CD4-positive, alpha-beta memory T cell (primary cell): Measurements from ENCODE around the gene DNTTIP2. TPM values are rescaled to one million over a fixed set of nuclear protein-coding genes. Genes with fewer than 3 reads are reported as not detected.

Source experiments
- CTCF ChIA-PET: fragments of 350-600 bp; sonication (Branson Sonifier 250); formaldehyde crosslinking; loops from one replicate; lab custom pipeline; 2021; ENCODE audit warnings: inconsistent platforms; ENCODE audit not compliant: partially characterized antibody; lab: Charles Lee
- POLR2A ChIA-PET: fragments of 350-600 bp; sonication (Branson Sonifier 250); formaldehyde crosslinking; loops from one replicate; lab custom pipeline; 2021; ENCODE audit not compliant: partially characterized antibody; lab: Charles Lee
- DNase-seq, 5 donors: peaks; one replicate each; pipeline versions ENCODE4 v3.0.0 to v3.0.0-alpha.2; 2020 to 2022; ENCODE audit warnings: mixed read lengths in 1 of 5
- H3K27ac ChIP-seq: one replicate; pipeline ENCODE4 v1.7.0; 2013; ENCODE audit warnings: low read depth, low read length
- H3K27me3 ChIP-seq: 2 replicates; pipeline ENCODE4 v1.7.0; 2013; ENCODE audit warnings: mild to moderate bottlenecking, low read length, moderate library complexity; ENCODE audit not compliant: insufficient read depth
- H3K36me3 ChIP-seq: 2 replicates; pipeline ENCODE4 v1.7.0; 2013; ENCODE audit warnings: mild to moderate bottlenecking, low read length, moderate library complexity; ENCODE audit not compliant: insufficient read depth
- H3K4me1 ChIP-seq: 2 replicates; pipeline ENCODE4 v1.7.0; 2013; ENCODE audit warnings: mild to moderate bottlenecking, low read length, moderate library complexity; ENCODE audit not compliant: insufficient read depth
- H3K4me3 ChIP-seq, 2 donors: one replicate each; pipeline ENCODE4 v1.7.0; 2013; ENCODE audit warnings: low read length in 2 of 2, mild to moderate bottlenecking in 1 of 2
- H3K9me3 ChIP-seq, 2 donors: one replicate each; pipeline ENCODE4 v1.7.0; 2013; ENCODE audit warnings: low read length in 2 of 2, control low read depth in 1 of 2; ENCODE audit not compliant: control insufficient read depth in 1 of 2
- H3K27ac Mint-ChIP-seq, 7 donors: one replicate each; pipeline ENCODE4 v1.8.0; 2020 to 2021; ENCODE audit warnings: mixed read lengths in 7 of 7, mild to moderate bottlenecking in 6 of 7, inconsistent platforms in 3 of 7, moderate library complexity in 3 of 7
- H3K27me3 Mint-ChIP-seq, 2 donors: one replicate each; pipeline ENCODE4 v1.8.0; 2020 to 2021; ENCODE audit warnings: mixed read lengths in 2 of 2
- H3K36me3 Mint-ChIP-seq, 2 donors: one replicate each; pipeline ENCODE4 v1.8.0; 2020 to 2021; ENCODE audit warnings: mixed read lengths in 2 of 2, inconsistent platforms in 1 of 2, mild to moderate bottlenecking in 1 of 2
- H3K4me1 Mint-ChIP-seq, 4 donors: one replicate each; pipeline ENCODE4 v1.8.0; 2020 to 2021; ENCODE audit warnings: mixed read lengths in 4 of 4, mild to moderate bottlenecking in 1 of 4
- H3K4me3 Mint-ChIP-seq, 8 donors: one replicate each; pipeline ENCODE4 v1.8.0; 2020 to 2021; ENCODE audit warnings: mixed read lengths in 8 of 8, mild to moderate bottlenecking in 7 of 8, moderate library complexity in 6 of 8, inconsistent platforms in 3 of 8
- H3K9me3 Mint-ChIP-seq, 8 donors: one replicate each; pipeline ENCODE4 v1.8.0; 2020 to 2021; ENCODE audit warnings: mixed read lengths in 8 of 8, mild to moderate bottlenecking in 5 of 8, inconsistent platforms in 3 of 8, moderate library complexity in 1 of 8
- intact Hi-C: fragments of 100-400 bp; cut with micrococcal nuclease; formaldehyde crosslinking; loops from one replicate; pipeline ENCODE4 v1.15.1; 2023
- polyA plus RNA-seq, 2 donors: library from polyadenylated mRNA; unstranded; fragments of 300-500 nt; fragmentation: Illumina TruSeq; gene quantifications; one replicate each; pipeline ENCODE4 v1.2.3, GENCODE V29; 2021
- total RNA-seq, 2 experiments: library from RNA; stranded (reverse); gene quantifications; one replicate each; pipeline ENCODE4 v1.2.3, GENCODE V29; 2021

The DNTTIP2 gene
- total and polyA plus RNA-seq, 4 experiments from 2014 or later: 52.5 to 86.5 (median 73.4) TPM

DNA sequence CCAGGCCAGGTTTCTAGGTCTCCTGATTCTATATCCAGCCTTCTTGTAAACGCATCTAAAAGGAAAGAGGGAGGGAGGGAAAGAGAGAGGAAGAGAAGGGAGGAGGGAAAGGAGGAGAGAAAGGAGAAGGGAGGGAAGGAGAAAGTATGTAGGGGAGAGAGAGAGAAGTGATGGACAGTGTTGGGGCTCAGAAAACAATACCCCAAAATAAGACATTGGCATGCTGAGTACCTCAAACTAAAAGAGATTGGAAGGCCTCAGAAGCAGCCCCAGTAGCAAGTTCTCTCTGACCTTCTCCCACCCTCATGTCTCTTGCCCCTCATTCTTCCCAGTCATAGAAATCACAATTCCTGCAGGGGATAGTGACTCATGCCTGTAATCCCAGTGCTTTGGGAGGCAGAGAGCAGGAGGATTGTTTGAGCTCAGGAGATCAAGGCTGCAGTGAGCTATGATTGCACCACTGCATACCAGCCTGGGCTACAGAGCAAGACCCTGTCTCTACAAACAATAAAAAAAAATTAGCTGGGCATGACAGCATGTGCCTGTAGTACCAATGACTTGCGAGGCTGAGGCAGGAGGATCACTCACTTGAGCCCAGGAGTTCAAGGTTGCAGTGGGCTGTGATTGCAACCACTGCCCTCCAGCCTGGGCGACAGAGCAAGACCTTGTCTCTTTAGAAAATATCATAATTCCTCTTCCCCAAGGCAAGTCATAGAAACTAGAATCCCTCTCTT lies 51.2 kb downstream of the DNTTIP2 start:
- Mint-ChIP-seq H3K27ac (no peak overlapping the region), H3K9me3 (peaks cover 0 to 11% (median 3%) of the 10 kb centered on the region in 8 donors), H3K36me3 (peaks cover under 1 to 1% of the 10 kb centered on the region in 2 donors), H3K27me3 (peaks cover 0 to 2% of the 10 kb centered on the region in 2 donors), H3K4me3 (no peak overlapping the region), H3K4me1 (no peaks in the 10 kb centered on the region)
- H3K36me3 ChIP-seq: no peaks in the 10 kb centered on the region
- ChIA-PET CTCF (interaction anchor here (0.8 to 1.1 kb wide), 3 partner anchors 17 to 523 kb away, joined by 3 read pairs; no protein-coding TSS in a partner anchor), POLR2A (no interaction called here)
- no peaks in the 10 kb centered on the region for H3K27me3 ChIP-seq
- H3K4me3 ChIP-seq: no peak overlapping the region
- no peak for DNase-seq
- H3K4me1 ChIP-seq: no peaks in the 10 kb centered on the region
- H3K9me3 ChIP-seq: no peaks in the 10 kb centered on the region
- intact Hi-C loops: no loop called here
- H3K27ac ChIP-seq: no peak overlapping the region

DNA sequence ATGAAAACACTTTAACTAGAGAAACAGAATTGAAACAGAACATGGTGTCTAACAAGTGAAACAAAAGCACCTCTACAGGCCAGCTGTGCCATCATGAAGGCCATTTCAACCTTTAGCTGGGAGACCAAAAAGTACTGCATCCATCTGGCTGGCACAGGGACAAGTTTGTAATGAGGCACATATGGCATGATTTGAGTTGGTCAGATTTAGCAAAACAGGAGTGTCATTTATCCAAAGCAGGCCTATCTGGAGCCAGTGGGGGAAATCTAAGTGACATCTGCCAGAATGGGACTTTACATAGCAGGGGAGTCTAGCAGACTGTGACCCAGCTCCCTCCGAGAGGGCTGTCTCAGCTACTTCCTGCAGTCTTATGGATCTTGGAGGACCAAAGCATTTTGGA lies 51.9 kb downstream of the DNTTIP2 start:
- Mint-ChIP-seq H3K27ac (no peak overlapping the region), H3K27me3 (peaks cover 0 to 2% of the 10 kb centered on the region in 2 donors), H3K36me3 (no peaks in the 10 kb centered on the region), H3K4me3 (no peak overlapping the region), H3K9me3 (peaks cover 0 to 6% (median 0%) of the 10 kb centered on the region in 8 donors), H3K4me1 (no peaks in the 10 kb centered on the region)
- CTCF ChIA-PET: no interaction called here
- no peaks in the 10 kb centered on the region for H3K27me3 ChIP-seq
- H3K9me3 ChIP-seq: no peaks in the 10 kb centered on the region
- POLR2A ChIA-PET: no interaction called here
- H3K36me3 ChIP-seq: no peaks in the 10 kb centered on the region
- H3K4me1 ChIP-seq: no peaks in the 10 kb centered on the region
- no peak overlapping the region for H3K27ac ChIP-seq
- no peak for DNase-seq
- intact Hi-C loops: no loop called here
- no peak overlapping the region for H3K4me3 ChIP-seq

DNA sequence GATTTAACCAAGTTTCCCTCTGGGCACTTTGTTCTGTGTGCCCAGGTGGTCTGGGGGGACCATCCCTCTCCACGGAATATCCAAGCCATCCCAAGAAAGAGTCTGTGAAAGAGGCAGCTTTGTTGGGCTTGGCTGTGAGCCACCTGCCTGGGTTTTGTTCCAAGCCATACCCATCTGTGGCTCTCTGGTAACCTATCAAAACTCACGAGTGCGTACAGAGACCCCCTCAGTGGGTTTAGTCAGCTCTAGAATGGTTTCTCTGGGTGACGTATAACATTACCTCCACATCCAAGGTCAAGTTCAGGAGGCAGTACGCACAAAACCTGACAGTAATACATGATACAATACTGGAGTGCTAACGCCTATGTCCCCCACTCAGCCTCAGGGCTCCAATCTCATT lies 54.2 kb downstream of the DNTTIP2 start:
- no peaks in the 10 kb centered on the region for H3K27me3 ChIP-seq
- intact Hi-C loops: no loop called here
- Mint-ChIP-seq H3K27me3 (no peaks in the 10 kb centered on the region), H3K4me1 (peaks cover 0 to under 1% (median 0%) of the 10 kb centered on the region in 4 donors), H3K9me3 (no peaks in the 10 kb centered on the region), H3K4me3 (no peak overlapping the region), H3K27ac (no peak overlapping the region), H3K36me3 (no peaks in the 10 kb centered on the region)
- CTCF ChIA-PET: interaction anchor here (1.4 to 1.6 kb wide), 2 partner anchors 11 to 21 kb away, joined by 3 to 5 read pairs; no protein-coding TSS in a partner anchor
- no peak overlapping the region for H3K4me3 ChIP-seq
- no peak overlapping the region for H3K27ac ChIP-seq
- no peaks in the 10 kb centered on the region for H3K4me1 ChIP-seq
- no peak for DNase-seq
- no peaks in the 10 kb centered on the region for H3K36me3 ChIP-seq
- no peaks in the 10 kb centered on the region for H3K9me3 ChIP-seq
- POLR2A ChIA-PET: no interaction called here

DNA sequence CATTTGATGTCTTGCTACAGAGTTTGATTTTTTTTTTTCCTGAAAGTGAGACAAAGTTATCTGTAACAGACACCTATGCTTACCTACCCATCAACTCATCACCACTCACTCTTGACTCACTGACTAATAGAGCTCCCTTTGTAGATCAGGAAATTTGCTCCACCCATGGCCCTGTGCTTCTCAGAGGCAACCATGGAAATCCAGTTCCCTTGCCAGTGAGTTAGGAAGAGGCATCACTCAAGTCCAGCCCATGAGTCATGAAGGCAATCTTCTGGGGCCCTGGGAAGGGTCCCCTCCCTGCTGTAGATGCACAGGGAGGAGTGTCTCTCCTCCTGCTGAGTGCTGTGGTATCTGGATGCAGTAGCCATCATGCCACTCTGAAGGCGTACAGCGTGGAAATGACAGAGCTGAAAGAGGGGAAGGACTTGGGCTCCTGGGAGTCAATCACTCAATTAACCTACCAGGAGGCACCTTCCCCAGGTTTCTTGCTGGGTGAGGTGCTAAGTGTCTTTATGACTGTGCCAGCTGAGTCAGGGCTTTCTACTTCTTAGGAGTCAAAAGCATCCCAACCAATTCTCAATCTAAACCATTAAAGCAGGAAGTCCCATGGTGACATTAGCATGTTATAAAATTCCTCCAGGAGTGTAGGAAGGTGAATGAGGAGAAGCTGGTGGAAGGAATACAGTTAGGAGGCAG lies 56.1 kb downstream of the DNTTIP2 start:
- Mint-ChIP-seq H3K4me3 (no peak overlapping the region), H3K4me1 (peaks cover 8 to 11% (median 9%) of the 10 kb centered on the region in 4 donors), H3K36me3 (no peaks in the 10 kb centered on the region), H3K9me3 (no peaks in the 10 kb centered on the region), H3K27me3 (no peaks in the 10 kb centered on the region), H3K27ac (no peak overlapping the region)
- DNase-seq: no peak
- H3K36me3 ChIP-seq: no peaks in the 10 kb centered on the region
- CTCF ChIA-PET: interaction anchor here (0.7 to 1.0 kb wide), 2 partner anchors 9 to 21 kb away, joined by 3 read pairs; no protein-coding TSS in a partner anchor
- no peaks in the 10 kb centered on the region for H3K27me3 ChIP-seq
- POLR2A ChIA-PET: no interaction called here
- H3K4me3 ChIP-seq: no peak overlapping the region
- no peaks in the 10 kb centered on the region for H3K9me3 ChIP-seq
- intact Hi-C loops: no loop called here
- peaks cover 8% of the 10 kb centered on the region for H3K4me1 ChIP-seq
- H3K27ac ChIP-seq: no peak overlapping the region

DNA sequence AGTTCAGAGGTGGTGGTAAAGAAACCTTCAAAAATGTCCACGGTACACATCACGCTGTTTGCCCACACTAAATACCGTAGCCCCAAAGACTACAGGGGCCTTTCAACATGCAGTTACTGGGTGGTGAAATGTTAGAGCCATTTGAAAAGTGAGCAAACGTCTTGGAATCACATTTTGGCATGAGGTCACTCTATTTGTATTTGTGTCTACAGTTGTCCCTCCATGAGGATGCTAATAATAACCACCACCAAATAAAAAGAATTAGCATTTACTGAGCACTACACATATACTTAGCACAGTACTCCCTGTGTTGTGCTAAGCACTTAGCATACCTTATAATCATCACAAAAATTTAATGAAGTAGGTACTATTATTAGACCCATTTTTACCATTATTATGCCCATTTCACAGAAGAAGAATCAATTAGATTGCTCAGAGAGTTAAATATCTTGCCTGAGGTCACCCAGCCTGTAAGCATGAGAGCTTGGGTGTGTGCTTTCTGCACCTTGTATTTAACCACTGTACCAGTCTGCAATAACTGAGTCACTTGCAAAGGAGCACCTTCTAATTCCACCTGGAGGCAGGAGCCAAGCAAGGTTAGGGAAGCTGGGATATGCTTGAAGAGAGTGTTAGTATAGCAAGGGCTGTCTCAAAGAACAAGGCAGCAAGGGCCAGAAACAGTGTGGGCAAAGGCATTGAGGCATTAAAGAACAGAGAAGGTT lies 57.4 kb downstream of the DNTTIP2 start:
- Mint-ChIP-seq H3K36me3 (no peaks in the 10 kb centered on the region), H3K9me3 (no peaks in the 10 kb centered on the region), H3K4me3 (no peak overlapping the region), H3K27ac (peak overlapping the region in 1 of 7 donors; percentile 62), H3K27me3 (no peaks in the 10 kb centered on the region), H3K4me1 (peaks cover 14 to 22% (median 18%) of the 10 kb centered on the region in 4 donors)
- DNase-seq: no peak
- Histone ChIP-seq H3K4me3 (no peak overlapping the region), H3K4me1 (peaks cover 20% of the 10 kb centered on the region), H3K36me3 (no peaks in the 10 kb centered on the region), H3K27me3 (no peaks in the 10 kb centered on the region), H3K27ac (no peak overlapping the region), H3K9me3 (no peaks in the 10 kb centered on the region)
- POLR2A ChIA-PET: no interaction called here
- intact Hi-C loops: no loop called here
- CTCF ChIA-PET: interaction anchor here (1.6 kb wide), 1 partner anchor 192 kb away, joined by 4 read pairs; no protein-coding TSS in a partner anchor

DNA sequence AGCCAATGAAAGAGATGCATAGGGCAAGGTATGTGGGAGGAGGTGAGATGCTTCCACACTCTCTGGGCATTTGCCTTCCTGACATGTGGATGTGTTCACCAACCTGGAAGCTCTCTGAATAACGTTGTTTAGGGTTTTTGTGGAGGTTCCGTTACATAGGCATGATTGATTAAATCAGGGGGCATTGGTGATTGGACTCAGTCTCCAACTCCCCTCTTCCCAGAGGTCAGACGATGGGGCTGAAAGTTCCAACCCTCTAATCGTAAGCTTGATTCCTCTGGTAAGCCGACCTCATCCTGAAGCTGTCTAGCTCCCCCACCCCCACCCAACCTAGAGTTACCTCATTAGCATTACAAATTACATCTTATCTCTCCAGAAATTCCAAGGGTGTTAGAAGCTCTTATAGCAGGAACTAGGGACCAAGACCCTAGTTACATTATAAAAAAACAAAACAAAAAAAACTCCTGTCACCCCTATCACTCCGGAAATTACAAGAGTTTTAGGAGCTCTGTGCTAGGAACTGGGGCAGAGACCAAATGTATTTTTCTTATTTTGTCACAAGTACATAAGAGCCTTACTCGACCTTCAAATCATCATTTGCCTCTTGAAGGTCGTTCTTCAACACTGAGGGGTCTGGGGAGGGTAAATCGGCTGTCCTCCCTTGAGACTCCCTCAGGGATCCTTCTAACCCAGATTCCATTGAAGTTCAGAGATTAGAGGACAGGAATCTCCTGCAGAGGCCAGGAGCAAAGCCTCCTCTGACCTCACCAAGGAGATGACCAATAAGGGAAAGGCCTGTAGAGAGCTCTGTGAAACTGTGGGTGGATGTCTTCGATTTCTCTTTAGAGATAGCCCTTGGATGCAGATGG lies 58.2 kb downstream of the DNTTIP2 start:
- peaks cover 20% of the 10 kb centered on the region for H3K4me1 ChIP-seq
- CTCF ChIA-PET: interaction anchor here (0.9 to 1.6 kb wide), 3 partner anchors 8 to 191 kb away, joined by 3 to 4 read pairs (median 3); no protein-coding TSS in a partner anchor
- Mint-ChIP-seq H3K27me3 (no peaks in the 10 kb centered on the region), H3K36me3 (no peaks in the 10 kb centered on the region), H3K4me1 (peaks cover 14 to 23% (median 18%) of the 10 kb centered on the region in 4 donors), H3K27ac (no peak overlapping the region), H3K4me3 (no peak overlapping the region), H3K9me3 (no peaks in the 10 kb centered on the region)
- intact Hi-C loops: no loop called here
- H3K27ac ChIP-seq: no peak overlapping the region
- no peaks in the 10 kb centered on the region for H3K36me3 ChIP-seq
- no peak for DNase-seq
- H3K27me3 ChIP-seq: no peaks in the 10 kb centered on the region
- H3K4me3 ChIP-seq: no peak overlapping the region
- POLR2A ChIA-PET: no interaction called here
- no peaks in the 10 kb centered on the region for H3K9me3 ChIP-seq
